Gastroesophageal sphincter (tissue), 3 donors: ENCODE data around the gene PPP1R27.

Experiments used
- CTCF ChIP-seq, 4 experiments: fragments of 200-600 bp in 2 of 4; fragments of 450-650 bp in 2 of 4; sonication (generic) in 1 of 4; IDR thresholded peaks; one replicate each; pipeline ENCODE4 v1.5.1; 2017 to 2019; ENCODE audit warnings: antibody characterized with exemption in 4 of 4, mild to moderate bottlenecking in 2 of 4, moderate library complexity in 2 of 4
- POLR2A ChIP-seq, 2 donors: fragments of 450-650 bp; IDR thresholded peaks; one replicate each; pipeline ENCODE4 v1.6.1; 2017; ENCODE audit warnings: antibody characterized with exemption in 2 of 2, mild to moderate bottlenecking in 2 of 2, moderate library complexity in 1 of 2

GRCh38 chr17:81810892-81811704 lies 23.8 kb downstream of the PPP1R27 start:
- TF ChIP-seq CTCF (IDR thresholded peaks at IDR 0.05) (no peak), POLR2A (IDR thresholded peaks at IDR 0.05) (no peak)
